Stimulated activated naive CD8-positive, alpha-beta T cell treated with anti-CD3 and anti-CD28 coated beads, Interleukin-15, Interleukin-2, amounts not matched to agents 100 ng/mL and 50 ng/mL, for 24 hours (primary cell): ENCODE data around the gene IL36G.

Source experiments
- H3K27ac Mint-ChIP-seq: one replicate; pipeline ENCODE4 v1.8.0; 2021; ENCODE audit warnings: mild to moderate bottlenecking, mixed read lengths
- H3K27me3 Mint-ChIP-seq: one replicate; pipeline ENCODE4 v1.8.0; 2021; ENCODE audit warnings: mixed read lengths
- H3K36me3 Mint-ChIP-seq: one replicate; pipeline ENCODE4 v1.8.0; 2021; ENCODE audit warnings: low read depth, mixed read lengths
- H3K4me1 Mint-ChIP-seq: one replicate; pipeline ENCODE4 v1.8.0; 2021; ENCODE audit warnings: low read depth, mixed read lengths
- H3K4me3 Mint-ChIP-seq: one replicate; pipeline ENCODE4 v1.8.0; 2021; ENCODE audit warnings: mild to moderate bottlenecking, mixed read lengths
- H3K9me3 Mint-ChIP-seq: one replicate; pipeline ENCODE4 v1.8.0; 2021; ENCODE audit warnings: mixed read lengths

The IL36G gene

GRCh38 chr2:112996635-112997034 is 18.8 kb downstream of the IL36G start:
- Mint-ChIP-seq H3K27ac (peak overlapping the region; percentile 29), H3K4me3 (peak overlapping the region; percentile 24), H3K36me3 (peaks cover 12% of the 10 kb centered on the region), H3K27me3 (peaks cover 5% of the 10 kb centered on the region), H3K9me3 (peaks cover 38% of the 10 kb centered on the region), H3K4me1 (peaks cover 30% of the 10 kb centered on the region)

GRCh38 chr2:112997151-112997550 is 19.3 kb downstream of the IL36G start:
- Mint-ChIP-seq H3K36me3 (peaks cover 12% of the 10 kb centered on the region), H3K4me1 (peaks cover 30% of the 10 kb centered on the region), H3K4me3 (no peak overlapping the region), H3K27me3 (peaks cover 5% of the 10 kb centered on the region), H3K27ac (peak overlapping the region; percentile 29), H3K9me3 (peaks cover 38% of the 10 kb centered on the region)

- Mint-ChIP-seq H3K4me1 (peaks cover 22% of the 10 kb centered on the region), H3K4me3 (no peak overlapping the region), H3K27me3 (no peaks in the 10 kb centered on the region), H3K36me3 (peaks cover 12% of the 10 kb centered on the region), H3K27ac (no peak overlapping the region), H3K9me3 (peaks cover 31% of the 10 kb centered on the region)
These were observed 22.6 kb downstream of the IL36G start for GRCh38 chr2:113000436-113000835.

GRCh38 chr2:113002677-113003076 is 24.9 kb downstream of the IL36G start:
- Mint-ChIP-seq H3K36me3 (peaks cover 12% of the 10 kb centered on the region), H3K4me3 (no peak overlapping the region), H3K4me1 (peaks cover under 1% of the 10 kb centered on the region), H3K27ac (no peak overlapping the region), H3K27me3 (no peaks in the 10 kb centered on the region), H3K9me3 (peaks cover 31% of the 10 kb centered on the region)

GRCh38 chr2:113005030-113005509 is 27.3 kb downstream of the IL36G start, which contains the start of gene IL36A:
Gene IL36A (plus strand): TSS chr2:113005459. CDS start chr2:113005872, 413 bp downstream.
- Mint-ChIP-seq H3K36me3 (peaks cover 9% of the 10 kb centered on the region), H3K27me3 (no peaks in the 10 kb centered on the region), H3K27ac (no peak within 1 kb of the TSS), H3K4me3 (no peak within 1 kb of the TSS), H3K4me1 (no peaks in the 10 kb centered on the region), H3K9me3 (peaks cover 17% of the 10 kb centered on the region)

GRCh38 chr2:113007250-113007649 is 29.4 kb downstream of the IL36G start:
- Mint-ChIP-seq H3K4me1 (no peaks in the 10 kb centered on the region), H3K4me3 (no peak overlapping the region), H3K27ac (no peak overlapping the region), H3K27me3 (no peaks in the 10 kb centered on the region), H3K36me3 (no peaks in the 10 kb centered on the region), H3K9me3 (no peaks in the 10 kb centered on the region)

GRCh38 chr2:113009622-113010021 is 31.8 kb downstream of the IL36G start:
- Mint-ChIP-seq H3K4me3 (no peak overlapping the region), H3K27ac (no peak overlapping the region), H3K9me3 (no peaks in the 10 kb centered on the region), H3K4me1 (no peaks in the 10 kb centered on the region), H3K36me3 (no peaks in the 10 kb centered on the region), H3K27me3 (no peaks in the 10 kb centered on the region)

GRCh38 chr2:113010088-113010487 is 32.3 kb downstream of the IL36G start:
- Mint-ChIP-seq H3K36me3 (no peaks in the 10 kb centered on the region), H3K27ac (no peak overlapping the region), H3K4me1 (no peaks in the 10 kb centered on the region), H3K4me3 (no peak overlapping the region), H3K27me3 (peaks cover 4% of the 10 kb centered on the region), H3K9me3 (no peaks in the 10 kb centered on the region)

GRCh38 chr2:113011108-113011507 is 33.3 kb downstream of the IL36G start:
- Mint-ChIP-seq H3K4me1 (peaks cover 7% of the 10 kb centered on the region), H3K27me3 (peaks cover 4% of the 10 kb centered on the region), H3K36me3 (no peaks in the 10 kb centered on the region), H3K27ac (no peak overlapping the region), H3K4me3 (no peak overlapping the region), H3K9me3 (no peaks in the 10 kb centered on the region)

- Mint-ChIP-seq H3K4me3 (no peak overlapping the region), H3K4me1 (peaks cover 9% of the 10 kb centered on the region), H3K27ac (no peak overlapping the region), H3K36me3 (no peaks in the 10 kb centered on the region), H3K9me3 (peaks cover 4% of the 10 kb centered on the region), H3K27me3 (peaks cover 4% of the 10 kb centered on the region)
These were observed 34.9 kb downstream of the IL36G start for GRCh38 chr2:113012436-113013335.

GRCh38 chr2:113013336-113013661 is 35.5 kb downstream of the IL36G start:
- Mint-ChIP-seq H3K27me3 (peaks cover 4% of the 10 kb centered on the region), H3K9me3 (peaks cover 5% of the 10 kb centered on the region), H3K4me1 (peaks cover 9% of the 10 kb centered on the region), H3K27ac (no peak overlapping the region), H3K36me3 (no peaks in the 10 kb centered on the region), H3K4me3 (no peak overlapping the region)

- Mint-ChIP-seq H3K27me3 (peaks cover 4% of the 10 kb centered on the region), H3K4me3 (no peak overlapping the region), H3K4me1 (peaks cover 9% of the 10 kb centered on the region), H3K9me3 (peaks cover 12% of the 10 kb centered on the region), H3K27ac (no peak overlapping the region), H3K36me3 (no peaks in the 10 kb centered on the region)
These were observed 36.3 kb downstream of the IL36G start for GRCh38 chr2:113014067-113014466.

- no peak overlapping the region for H3K27ac Mint-ChIP-seq
- no peak overlapping the region for H3K4me3 Mint-ChIP-seq
- no peaks in the 10 kb centered on the region for H3K36me3 Mint-ChIP-seq
- H3K27me3 Mint-ChIP-seq: peaks cover 4% of the 10 kb centered on the region
- peaks cover 16% of the 10 kb centered on the region for H3K9me3 Mint-ChIP-seq
- H3K4me1 Mint-ChIP-seq: peaks cover 9% of the 10 kb centered on the region
These were observed 37.2 kb downstream of the IL36G start for GRCh38 chr2:113015042-113015441.

GRCh38 chr2:113015655-113016054 is 37.8 kb downstream of the IL36G start:
- peaks cover 4% of the 10 kb centered on the region for H3K27me3 Mint-ChIP-seq
- no peak overlapping the region for H3K27ac Mint-ChIP-seq
- peaks cover 9% of the 10 kb centered on the region for H3K4me1 Mint-ChIP-seq
- H3K36me3 Mint-ChIP-seq: no peaks in the 10 kb centered on the region
- no peak overlapping the region for H3K4me3 Mint-ChIP-seq
- peaks cover 16% of the 10 kb centered on the region for H3K9me3 Mint-ChIP-seq

- Mint-ChIP-seq H3K4me3 (no peak overlapping the region), H3K36me3 (no peaks in the 10 kb centered on the region), H3K9me3 (peaks cover 16% of the 10 kb centered on the region), H3K27me3 (peaks cover 4% of the 10 kb centered on the region), H3K27ac (no peak overlapping the region), H3K4me1 (peaks cover 9% of the 10 kb centered on the region)
These were observed 40.7 kb downstream of the IL36G start for GRCh38 chr2:113018509-113018908.

- Mint-ChIP-seq H3K4me1 (peaks cover under 1% of the 10 kb centered on the region), H3K27ac (no peak overlapping the region), H3K27me3 (peaks cover 10% of the 10 kb centered on the region), H3K9me3 (peaks cover 16% of the 10 kb centered on the region), H3K36me3 (no peaks in the 10 kb centered on the region), H3K4me3 (no peak overlapping the region)
These were observed 43.5 kb downstream of the IL36G start for GRCh38 chr2:113021312-113021711.
